CD4-positive, alpha-beta T cell treated with Interleukin-10 for 1 hour (primary cell): ENCODE measurements around the gene IL17C.

Source experiments
- DNase-seq: peaks from one replicate; pipeline ENCODE4 v3.0.0-alpha.2; 2020

The IL17C gene

GRCh38 chr16:88647178-88648070 lies 9.1 kb downstream of the IL17C start:
- DNase-seq = no peak

- no peak for DNase-seq
Observed at GRCh38 chr16:88649195-88649923, 11.0 kb downstream of the IL17C start.

- peak; percentile 38 for DNase-seq
Observed at GRCh38 chr16:88649924-88650748, 11.8 kb downstream of the IL17C start.

GRCh38 chr16:88650749-88651275 lies 12.4 kb downstream of the IL17C start, which contains the start of gene CYBA:
TSS of gene CYBA (minus strand) at chr16:88651053. CDS start at chr16:88651013, 40 bp downstream.
- DNase-seq = peak; percentile 90

GRCh38 chr16:88651276-88651988 lies 13.1 kb downstream of the IL17C start:
- peak; percentile 87 for DNase-seq

GRCh38 chr16:88651989-88652761 lies 13.8 kb downstream of the IL17C start:
- no peak for DNase-seq

GRCh38 chr16:88652762-88653063 lies 14.3 kb downstream of the IL17C start:
- no peak for DNase-seq

GRCh38 chr16:88653101-88653500 lies 14.7 kb downstream of the IL17C start:
- DNase-seq = no peak

GRCh38 chr16:88653596-88654362 lies 15.4 kb downstream of the IL17C start:
- DNase-seq = no peak

- no peak for DNase-seq
Observed at GRCh38 chr16:88654363-88655052, 16.1 kb downstream of the IL17C start.

- no peak for DNase-seq
Observed at GRCh38 chr16:88655053-88655732, 16.8 kb downstream of the IL17C start.

- DNase-seq = no peak
Observed at GRCh38 chr16:88655733-88656281, 17.4 kb downstream of the IL17C start.

GRCh38 chr16:88656291-88656980 lies 18.1 kb downstream of the IL17C start:
- no peak for DNase-seq

GRCh38 chr16:88657371-88657770 lies 19.0 kb downstream of the IL17C start:
- no peak for DNase-seq

- DNase-seq = no peak
Observed at GRCh38 chr16:88658714-88659113, 20.3 kb downstream of the IL17C start.

GRCh38 chr16:88659160-88659559 lies 20.8 kb downstream of the IL17C start:
- DNase-seq = no peak

GRCh38 chr16:88661468-88661867 lies 23.1 kb downstream of the IL17C start:
- DNase-seq = no peak

GRCh38 chr16:88662222-88662842 lies 24.0 kb downstream of the IL17C start:
- no peak for DNase-seq
